Measurements from ENCODE around the gene RPS6KA2.

The RPS6KA2 gene

GRCh38 chr6:166572370-166573261, 54.4 kb downstream of the RPS6KA2 start:
- no peak for DNase-seq (ENCODE audit: low spot score)

- DNase-seq (ENCODE audit: low spot score) = no peak
These were observed 55.9 kb downstream of the RPS6KA2 start for GRCh38 chr6:166570929-166571713.

GRCh38 chr6:166569206-166569605, 57.8 kb downstream of the RPS6KA2 start:
- DNase-seq (ENCODE audit: low spot score) = no peak

GRCh38 chr6:166567813-166568212, 59.2 kb downstream of the RPS6KA2 start:
- no peak for DNase-seq (ENCODE audit: low spot score)

- DNase-seq (ENCODE audit: low spot score) = no peak
These were observed 59.9 kb downstream of the RPS6KA2 start for GRCh38 chr6:166567107-166567506.

GRCh38 chr6:166566026-166567011, 60.7 kb downstream of the RPS6KA2 start:
- no peak for DNase-seq (ENCODE audit: low spot score)

- no peak for DNase-seq (ENCODE audit: low spot score)
These were observed 61.7 kb downstream of the RPS6KA2 start for GRCh38 chr6:166565084-166565967.

GRCh38 chr6:166563805-166564204, 63.2 kb downstream of the RPS6KA2 start:
- no peak for DNase-seq (ENCODE audit: low spot score)

GRCh38 chr6:166563200-166563599, 63.9 kb downstream of the RPS6KA2 start:
- no peak for DNase-seq (ENCODE audit: low spot score)

GRCh38 chr6:166562726-166563125, 64.3 kb downstream of the RPS6KA2 start:
- no peak for DNase-seq (ENCODE audit: low spot score)

- DNase-seq (ENCODE audit: low spot score) = no peak
These were observed 65.2 kb downstream of the RPS6KA2 start for GRCh38 chr6:166561771-166562359.

GRCh38 chr6:166560222-166560621, 66.8 kb downstream of the RPS6KA2 start:
- no peak for DNase-seq (ENCODE audit: low spot score)

GRCh38 chr6:166559662-166560061, 67.4 kb downstream of the RPS6KA2 start:
- no peak for DNase-seq (ENCODE audit: low spot score)

- no peak for DNase-seq (ENCODE audit: low spot score)
These were observed 67.8 kb downstream of the RPS6KA2 start for GRCh38 chr6:166559211-166559610.

- DNase-seq (ENCODE audit: low spot score) = no peak
These were observed 68.7 kb downstream of the RPS6KA2 start for GRCh38 chr6:166558156-166559005.

- DNase-seq (ENCODE audit: low spot score) = no peak
These were observed 70.2 kb downstream of the RPS6KA2 start for GRCh38 chr6:166556863-166557322.

GRCh38 chr6:166556336-166556735, 70.7 kb downstream of the RPS6KA2 start:
- no peak for DNase-seq (ENCODE audit: low spot score)

- no peak for DNase-seq (ENCODE audit: low spot score)
These were observed 72.0 kb downstream of the RPS6KA2 start for GRCh38 chr6:166555086-166555485.

- no peak for DNase-seq (ENCODE audit: low spot score)
These were observed 72.7 kb downstream of the RPS6KA2 start for GRCh38 chr6:166554316-166554715.
